HG02870 (cell line): ENCODE data around the gene SEZ6.

Experiments used
- ATAC-seq: cut with Tn5 transposase; IDR thresholded peaks from one replicate; pipeline ENCODE4 v1.9.1; 2021; ENCODE audit warnings: mild to moderate bottlenecking, moderate library complexity; ENCODE audit not compliant: unreplicated experiment

The SEZ6 gene

DNA sequence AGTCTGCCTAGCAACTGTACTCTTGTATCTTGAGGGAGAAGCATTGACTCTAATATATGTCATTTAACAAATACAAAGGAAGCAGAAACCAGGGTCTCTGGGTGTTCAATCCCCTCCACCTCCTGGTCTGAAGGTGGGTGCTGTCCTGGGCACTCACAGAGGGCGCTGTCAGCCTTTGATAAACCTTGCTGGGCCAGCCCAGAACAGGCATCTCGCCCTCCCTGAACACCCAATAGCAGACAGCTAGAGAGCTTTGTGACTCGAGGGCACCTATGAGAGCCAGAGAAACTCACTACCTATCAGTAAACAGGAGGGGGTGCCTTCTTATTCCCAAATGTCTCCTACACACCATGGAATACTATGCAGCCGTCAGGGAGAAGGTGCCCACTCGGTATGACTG, 30.8 kb upstream of the SEZ6 start:
- ATAC-seq, result no peak

DNA sequence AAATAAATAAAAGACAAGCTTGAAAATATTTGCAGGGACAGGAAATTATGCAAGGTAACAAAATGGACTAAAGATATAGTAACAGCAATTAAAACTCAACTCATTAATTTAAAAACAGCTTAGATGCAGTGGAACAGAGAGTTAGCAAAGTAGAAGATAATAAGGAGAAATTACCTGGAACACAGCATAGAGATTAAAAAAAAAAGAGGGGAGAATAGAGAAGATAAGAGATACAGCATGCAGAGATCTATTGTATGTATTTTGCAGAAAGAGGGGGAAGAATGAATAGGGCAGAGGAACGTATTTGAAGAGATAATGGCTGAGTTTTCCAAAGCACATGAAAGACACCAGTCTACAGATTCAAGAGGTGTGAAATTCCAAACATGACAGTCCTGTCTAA, 28.7 kb upstream of the SEZ6 start:
- no peak for ATAC-seq

DNA sequence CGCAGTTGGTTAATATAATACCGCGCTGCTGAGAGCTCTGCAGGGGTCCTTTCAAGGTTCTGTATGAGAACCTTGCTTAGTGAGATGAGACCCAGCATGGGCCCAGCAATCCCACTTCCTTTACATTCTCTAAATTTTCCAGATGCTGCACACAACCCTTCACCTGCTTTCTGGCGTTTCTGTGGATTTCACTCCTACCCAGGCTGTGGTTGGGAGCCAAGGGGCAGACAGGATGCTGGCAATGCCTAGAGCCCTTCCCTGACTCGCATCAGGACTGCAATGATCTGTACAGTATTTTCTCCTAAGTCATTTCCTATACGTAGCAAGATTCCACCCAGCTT, 27.0 kb upstream of the SEZ6 start:
- no peak for ATAC-seq

DNA sequence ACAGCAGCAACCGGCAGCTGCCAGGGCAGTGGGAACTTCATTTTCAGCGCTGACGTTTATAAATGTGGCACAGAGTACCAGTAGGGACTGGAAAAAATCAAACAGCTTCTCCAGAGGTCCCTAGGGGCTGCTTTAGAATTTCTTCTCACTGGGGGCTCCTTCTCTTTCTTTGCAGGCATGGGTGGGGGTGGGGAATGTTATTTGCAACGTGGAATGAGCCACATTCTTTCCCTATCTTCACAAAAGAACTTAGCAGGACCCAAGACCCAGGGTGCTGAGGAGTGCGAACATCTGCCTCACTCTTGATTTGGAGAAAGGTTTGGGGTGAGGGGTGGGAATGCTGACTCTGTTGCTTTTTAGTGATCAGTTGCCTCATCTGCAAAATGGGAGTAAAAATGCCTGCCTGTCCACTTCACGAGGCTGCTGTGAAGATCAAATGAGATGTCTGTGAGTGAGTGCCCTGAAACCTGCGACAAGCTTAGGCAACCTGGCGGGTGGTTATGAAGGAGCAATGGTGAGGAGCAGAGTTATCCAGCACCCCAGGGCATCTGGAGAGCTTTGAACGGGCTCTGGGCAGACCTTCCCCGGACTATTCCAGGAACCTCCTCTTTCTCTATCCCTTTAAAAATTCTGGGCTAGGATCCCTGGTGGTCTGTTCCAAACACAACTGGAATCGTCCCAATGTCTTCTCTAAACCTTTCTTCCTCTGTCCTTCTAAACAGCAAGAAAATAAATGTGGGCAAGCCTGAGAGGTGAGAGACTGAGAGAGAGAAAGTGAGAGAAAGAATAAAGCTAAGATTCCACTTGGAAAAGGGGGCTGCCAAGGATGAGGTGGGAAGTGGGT, 26.4 kb upstream of the SEZ6 start:
- ATAC-seq, result no peak

DNA sequence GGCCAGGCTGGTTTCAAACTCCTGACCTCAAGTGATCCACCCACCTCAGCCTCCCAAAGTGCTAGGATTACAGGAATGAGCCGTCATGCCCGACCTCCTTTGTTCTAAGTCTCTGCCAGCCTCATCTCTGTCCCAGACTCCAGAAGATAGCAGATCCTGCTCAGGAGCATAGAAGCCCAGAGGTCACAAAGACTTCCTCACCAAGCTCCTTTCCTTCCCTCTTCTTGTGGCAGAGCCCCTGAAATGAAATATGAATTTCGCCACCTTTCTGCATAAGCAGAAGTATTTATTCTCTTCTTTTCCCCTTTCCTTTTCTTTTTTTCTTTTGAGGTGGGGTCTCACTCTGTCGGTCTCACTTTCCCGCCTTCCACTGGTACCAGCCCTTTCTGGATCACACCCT, 25.7 kb upstream of the SEZ6 start:
- ATAC-seq, result no peak

DNA sequence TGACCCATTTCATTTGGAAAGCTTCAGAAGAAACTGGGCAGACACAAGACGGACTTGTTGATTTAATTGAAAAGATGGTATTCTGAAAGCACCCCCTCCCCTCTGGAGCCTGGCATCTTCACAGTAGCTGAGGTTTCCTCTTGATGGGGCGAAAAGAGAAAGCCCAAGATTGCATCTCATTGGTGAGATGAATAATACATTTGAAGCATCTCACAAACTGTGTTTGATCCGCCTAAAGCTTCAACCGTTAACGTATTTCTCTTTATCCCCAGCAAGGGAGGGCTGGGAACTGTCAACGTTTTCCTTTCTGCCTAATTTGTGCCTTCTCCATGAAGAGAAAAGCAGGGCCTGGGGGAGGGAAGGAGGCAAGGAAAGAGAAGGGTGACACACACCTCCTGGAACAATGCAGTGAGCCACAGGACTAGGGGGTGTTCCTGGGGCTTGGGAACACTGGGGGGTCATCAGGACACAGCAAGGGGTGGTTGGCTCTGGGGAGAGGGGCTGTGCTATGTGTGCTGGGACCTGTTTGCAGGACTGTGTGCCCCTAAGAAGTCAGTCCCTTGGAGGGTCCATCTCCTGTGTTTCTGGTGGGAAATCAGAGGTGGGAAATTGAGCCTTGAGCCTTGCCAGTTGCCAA, 18.6 kb upstream of the SEZ6 start:
- no peak for ATAC-seq

DNA sequence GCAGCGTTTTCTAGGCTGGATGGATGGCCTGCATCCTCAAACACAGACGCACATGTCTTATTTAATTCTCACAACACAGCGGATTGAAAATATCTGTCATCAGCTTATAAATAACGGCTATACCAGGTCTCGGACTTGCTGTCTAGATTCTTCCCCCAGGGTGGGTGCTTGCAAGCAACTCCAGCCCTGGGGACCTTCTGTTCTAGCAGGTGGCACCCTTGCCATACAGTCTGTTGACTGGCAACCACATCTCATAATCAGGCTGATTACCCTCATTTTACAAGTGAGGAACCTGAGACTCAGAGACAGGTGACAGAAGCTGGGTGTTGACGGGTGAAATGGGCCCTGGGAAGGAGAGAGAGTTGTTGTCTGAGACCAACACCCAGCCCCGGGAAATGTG, 16.2 kb upstream of the SEZ6 start:
- ATAC-seq, result no peak

DNA sequence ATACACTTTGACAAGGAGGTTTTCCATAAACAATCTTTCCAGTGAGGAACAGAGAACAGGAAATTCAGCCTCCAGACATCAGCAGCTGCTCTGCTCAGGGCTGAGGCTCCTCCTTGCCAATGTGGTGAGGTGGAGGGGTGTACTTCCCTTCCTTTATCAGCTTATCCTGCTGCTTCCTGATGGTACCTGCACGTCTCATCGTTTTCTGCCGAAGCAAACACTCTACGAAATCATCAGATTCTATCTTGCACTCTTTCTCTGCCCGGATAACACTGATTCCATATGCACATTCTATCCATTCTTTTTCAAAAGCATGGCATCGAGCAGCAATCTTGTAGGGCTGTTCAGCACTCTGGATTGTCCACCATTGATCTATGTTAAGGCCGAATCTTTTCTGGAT, 15.4 kb upstream of the SEZ6 start:
- no peak for ATAC-seq

DNA sequence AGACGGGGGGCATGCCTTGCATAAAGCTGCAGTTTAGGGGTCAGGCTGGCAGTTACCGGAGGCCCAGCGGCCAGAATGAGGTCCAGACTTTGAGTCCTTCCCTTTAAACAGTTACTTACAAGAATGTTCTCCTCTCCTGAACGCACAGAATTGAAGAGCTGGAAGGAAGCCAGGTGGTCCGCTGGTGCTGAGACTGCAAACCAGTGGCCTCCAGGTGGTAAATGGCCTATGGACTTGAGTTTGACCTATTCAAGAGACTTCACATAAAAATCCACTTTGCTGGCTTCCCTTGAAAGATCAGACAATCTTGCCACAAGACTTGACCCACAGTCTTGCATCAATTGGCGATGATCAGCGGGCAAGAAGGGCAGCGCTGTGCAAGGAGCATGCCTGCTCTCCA, 14.7 kb upstream of the SEZ6 start:
- ATAC-seq, result no peak

DNA sequence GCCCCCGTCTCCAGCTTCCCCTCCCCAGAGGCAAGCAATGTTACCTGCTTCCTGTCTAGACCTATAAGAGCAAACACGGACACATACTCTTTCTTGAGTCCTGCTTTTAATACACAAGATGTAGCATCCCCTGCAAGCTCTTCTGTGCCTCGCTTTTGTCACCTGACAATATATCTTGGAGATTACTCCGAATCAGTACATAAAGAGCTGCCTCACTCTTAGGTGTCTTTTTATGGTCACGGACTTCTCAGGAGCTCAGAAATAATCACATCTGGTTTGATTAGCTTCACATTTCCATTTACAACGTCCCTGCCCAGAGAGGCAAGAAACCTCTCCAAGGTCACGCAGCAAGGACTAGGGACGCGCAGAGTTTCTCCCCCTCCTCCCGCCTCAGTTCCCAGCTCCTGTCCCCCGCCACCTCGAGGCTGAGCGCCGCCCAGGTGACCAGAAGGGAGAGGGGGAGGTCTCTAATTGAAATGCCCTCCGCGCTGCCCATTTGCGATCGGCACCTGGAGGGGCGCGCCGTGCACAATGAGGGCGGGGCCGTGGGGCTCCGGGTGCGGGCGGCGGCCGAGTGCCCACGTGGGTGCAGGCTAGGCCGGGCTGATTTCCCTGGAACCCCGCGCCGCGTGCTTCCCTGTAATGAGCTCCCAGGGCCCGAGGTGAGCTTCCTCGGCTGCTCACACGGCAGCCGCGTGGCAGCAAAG, 13.8 kb upstream of the SEZ6 start:
- no peak for ATAC-seq

DNA sequence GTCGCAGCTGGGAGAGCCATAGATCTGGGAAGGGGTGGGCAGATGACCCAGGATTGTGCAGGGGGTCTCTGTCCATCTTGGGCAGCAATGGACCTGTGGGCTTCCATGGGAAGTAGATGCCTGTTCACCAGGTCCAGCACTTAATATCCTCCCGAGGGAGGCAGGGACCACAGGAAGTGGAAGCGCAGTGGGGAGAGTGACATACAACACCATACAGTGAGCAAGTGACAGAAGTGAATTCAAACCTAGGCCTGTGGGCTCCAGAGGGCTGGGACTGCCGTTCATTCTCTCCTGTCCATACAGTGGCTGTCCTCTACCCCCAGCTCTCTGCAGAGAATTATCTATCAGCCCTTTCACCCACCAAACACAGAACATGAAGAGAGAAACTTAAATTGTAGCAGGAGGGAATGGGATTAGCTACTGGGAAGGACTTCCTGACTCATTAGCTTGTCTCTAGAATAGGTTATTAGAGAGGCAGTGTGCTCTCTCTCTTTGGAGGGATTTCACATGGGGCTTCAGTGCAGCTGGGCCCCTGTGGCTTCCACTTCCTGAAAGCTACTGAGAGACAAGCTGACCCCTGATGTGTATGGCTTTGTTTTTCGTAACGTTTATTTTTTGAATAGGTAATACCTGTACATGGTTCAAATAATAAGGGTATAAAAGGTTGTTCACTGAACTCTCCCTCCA, 13.1 kb upstream of the SEZ6 start:
- no peak for ATAC-seq

DNA sequence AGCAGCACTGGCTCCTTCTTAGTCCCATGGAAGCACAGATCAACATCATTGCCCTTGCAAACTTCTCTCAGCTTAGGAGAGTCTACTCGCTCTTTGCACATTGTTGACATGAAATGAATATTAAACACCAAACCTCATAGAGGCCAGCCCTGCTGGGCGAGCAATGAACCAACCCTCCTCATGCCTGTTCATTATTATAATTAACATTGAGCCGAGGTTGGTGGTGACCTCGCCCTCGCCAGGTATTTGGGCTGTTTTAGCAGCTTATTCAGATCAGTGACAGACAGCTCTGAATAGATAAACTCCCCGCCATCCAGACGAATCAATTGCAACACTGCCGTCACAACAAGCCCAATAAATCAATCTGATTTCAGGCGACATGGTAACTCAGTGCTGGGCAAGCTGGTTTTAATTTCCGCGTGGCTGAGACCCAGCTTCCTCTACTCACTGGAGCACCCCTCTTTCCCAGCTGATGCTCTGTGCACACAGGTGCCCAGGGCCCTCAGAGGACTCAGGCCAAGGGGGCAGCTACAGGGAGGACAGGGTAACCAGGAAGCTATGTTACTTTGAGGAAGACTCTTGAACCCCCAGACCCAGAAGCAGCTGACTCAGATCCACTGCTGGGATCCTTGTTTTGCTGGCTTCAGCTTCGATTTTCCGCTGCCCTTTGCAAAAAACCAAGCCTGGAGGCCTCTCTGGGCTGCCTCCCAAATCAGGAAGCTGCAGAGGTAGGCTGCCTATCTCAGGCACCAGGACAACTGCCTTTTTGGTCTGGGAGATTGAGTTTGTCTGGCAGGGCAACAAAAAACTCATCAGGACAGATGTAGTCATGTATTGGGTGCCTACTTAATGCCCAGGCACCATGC, 10.7 kb upstream of the SEZ6 start:
- ATAC-seq, result no peak

DNA sequence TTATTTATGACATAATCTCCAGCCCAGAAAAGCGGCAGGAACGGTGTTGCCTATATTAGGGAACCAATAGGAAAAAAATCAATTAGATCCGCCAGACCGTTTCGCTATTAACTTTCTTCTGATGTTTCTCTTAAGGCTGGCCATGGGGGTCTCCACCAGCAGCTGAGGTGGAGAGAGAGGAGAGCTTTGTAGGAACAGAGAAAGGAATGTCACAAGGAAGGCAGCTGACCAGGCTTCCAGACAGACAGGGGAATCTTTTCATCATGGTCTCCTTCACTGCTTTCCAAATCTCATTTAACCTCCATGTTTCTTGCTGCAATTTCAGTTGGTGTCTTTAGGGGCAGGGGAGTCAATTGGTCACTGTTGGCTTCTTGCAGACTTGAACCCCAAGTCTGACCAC, 8.9 kb upstream of the SEZ6 start:
- ATAC-seq, result no peak

DNA sequence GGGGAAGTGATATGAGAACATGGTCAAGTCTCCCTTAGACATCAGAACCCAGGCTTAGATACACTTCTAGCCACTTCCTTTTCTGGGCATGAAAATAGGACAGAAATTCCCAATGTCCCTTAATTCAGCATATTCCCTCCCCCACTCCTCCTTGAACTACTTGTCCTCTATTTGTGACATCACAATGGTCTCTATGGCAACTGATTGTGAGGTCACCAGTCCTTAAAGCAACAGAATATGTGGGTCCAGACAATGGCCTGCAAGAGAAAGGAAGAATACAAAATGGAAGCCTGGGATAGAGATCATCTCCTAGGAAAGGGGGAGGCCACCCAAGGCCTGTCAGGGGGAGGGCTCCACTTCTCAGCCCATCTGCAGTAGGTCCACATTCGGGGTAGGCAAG, 6.7 kb upstream of the SEZ6 start:
- ATAC-seq, result no peak

DNA sequence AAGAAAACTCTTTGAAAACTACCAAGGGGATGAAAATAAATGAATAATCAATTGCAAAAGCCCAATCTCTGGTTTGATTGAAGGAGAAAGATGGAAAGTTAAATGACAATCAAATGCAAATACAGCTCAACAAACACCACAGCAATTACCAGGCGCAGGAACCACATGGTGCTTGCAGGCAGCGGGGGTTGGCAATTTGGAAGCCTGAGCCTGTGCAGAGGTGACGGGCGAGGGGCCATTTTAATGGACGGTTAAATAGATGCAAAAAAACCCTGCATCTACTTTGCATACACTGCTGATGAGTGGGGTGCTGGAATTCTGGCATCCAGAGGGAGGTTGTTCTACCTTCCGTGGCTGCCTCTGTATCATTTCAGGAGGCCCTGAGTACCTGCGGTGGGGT, 4.8 kb upstream of the SEZ6 start:
- no peak for ATAC-seq

DNA sequence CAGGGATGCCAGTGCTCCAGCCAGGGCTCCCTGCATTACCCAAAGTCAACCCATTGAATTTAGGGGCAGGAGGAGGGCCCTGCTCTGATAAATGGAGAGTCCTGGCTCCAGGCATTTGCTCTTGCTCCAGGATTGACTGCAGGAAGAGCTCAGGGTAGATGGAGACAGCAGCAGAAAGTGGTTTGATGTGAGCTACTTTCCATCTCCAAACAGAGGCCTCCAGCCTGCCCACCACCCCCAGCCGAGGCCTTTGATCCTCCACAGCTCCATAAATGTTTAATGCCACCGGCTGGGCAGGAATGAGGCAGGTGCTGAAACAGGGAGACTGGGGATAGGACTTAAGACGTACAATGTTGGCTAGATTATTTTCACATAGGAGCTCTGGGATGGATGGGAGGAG, 4.3 kb upstream of the SEZ6 start:
- no peak for ATAC-seq

DNA sequence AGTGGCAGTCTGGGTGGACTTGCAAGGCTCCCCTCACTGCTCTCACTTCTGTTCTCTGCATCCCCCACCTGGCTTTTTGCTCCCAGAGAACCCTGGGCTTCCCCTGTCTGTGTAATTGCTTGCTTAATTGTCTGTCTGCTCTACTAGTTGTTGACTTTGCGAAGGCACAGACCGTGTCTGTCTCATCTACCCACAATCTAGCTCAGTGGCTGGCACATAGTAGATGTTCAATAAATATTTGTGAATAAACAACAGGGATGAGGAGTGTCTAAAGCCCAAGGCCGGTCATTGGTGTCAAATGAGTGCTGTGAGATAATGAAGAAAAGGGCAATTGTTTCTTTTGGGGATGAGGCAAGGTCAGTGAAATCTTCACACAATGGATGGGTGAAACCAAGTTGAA, 2.8 kb upstream of the SEZ6 start:
- ATAC-seq, result no peak

DNA sequence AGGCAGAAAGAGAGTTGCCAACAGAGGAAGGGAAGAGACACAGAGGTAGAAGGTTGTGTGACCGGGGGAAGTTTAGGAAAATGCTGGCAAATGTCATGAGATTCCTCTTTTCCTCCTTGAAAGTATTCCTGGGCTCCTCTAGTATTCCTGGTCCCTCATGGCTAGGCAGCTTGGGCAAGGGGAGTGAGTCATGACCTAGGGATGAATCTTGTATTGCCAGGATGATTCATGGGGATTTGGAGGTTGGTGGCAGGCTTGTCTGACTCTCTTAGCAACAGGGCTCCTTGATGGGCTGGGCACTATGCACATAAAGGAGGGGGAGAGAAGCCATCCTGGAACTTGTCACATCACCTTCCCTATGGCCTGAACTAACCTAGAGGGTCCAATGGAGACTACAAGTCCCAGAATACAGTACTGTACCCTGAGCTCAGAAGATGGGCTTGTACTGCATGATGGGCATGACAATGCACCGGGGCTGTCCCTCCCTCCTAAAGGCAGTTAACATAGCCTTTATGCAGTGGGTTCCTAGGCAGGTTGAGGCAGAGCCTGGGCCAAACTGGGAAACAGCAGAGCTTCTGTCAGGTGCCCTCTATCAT, 2.1 kb upstream of the SEZ6 start:
- ATAC-seq, result no peak

DNA sequence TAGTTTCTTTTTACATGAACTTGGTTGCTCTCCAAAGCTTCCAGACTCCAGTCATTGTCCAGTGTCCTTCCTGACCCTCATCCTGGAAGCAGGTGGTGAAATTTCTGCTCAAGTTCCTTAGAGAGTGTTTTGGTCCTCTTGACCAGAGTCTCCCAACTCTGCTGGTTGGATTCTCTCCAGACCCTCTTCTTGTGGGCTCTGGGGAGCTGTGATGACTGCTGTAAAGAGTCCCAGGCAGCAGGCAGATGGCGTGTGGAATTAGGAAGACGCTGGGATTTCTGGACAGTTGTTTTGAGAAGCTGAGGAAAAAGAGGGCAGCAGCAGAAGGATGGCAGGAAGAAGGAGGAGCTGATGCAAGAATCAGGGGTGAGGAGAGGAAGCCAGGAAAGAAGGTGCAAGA, 1.6 kb upstream of the SEZ6 start:
- ATAC-seq, result no peak

DNA sequence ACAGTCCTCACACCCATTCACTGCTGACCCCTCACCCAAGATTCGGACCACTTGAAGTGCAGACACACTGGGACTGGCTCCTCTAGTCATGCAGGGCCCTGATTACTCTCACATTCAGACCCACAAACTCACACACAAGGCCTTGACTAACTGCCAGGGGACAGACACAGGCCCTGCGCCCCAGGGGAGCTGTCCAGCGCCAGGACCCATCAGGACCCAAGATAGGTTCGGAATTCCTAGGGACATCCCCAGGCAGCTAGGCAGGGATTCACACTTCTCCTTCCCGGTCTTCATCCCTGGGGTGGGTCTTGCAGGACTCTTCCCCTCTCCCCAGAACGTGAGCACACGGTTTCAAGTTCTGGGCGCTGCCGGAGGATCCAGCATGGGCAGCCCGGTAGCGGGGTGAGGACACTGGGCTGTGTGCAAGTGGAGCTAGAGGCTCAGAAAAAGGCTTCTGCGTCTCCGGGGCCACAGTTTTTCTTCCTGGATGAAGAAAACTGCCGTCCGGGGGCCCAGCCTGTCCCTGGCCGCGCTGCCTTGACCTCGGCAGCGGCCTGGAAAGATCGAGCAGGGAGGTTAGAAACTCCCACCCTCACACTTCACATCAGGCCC, 1.6 kb downstream of the SEZ6 start:
- no peak for ATAC-seq
